Activated T-helper 1 cell treated with anti-CD3 and anti-CD28 coated beads, Interleukin-12 subunit alpha, Interleukin-12 subunit beta, Interleukin-2, Interleukin-4 antibody, amounts not matched to agents 30 ng/mL and 10 ng/mL and 1 ng/mL, durations not matched to agents 14 hours and 24 hours and 36 hours (primary cell): Measurements from ENCODE around the gene MYMX. TPM values are rescaled to one million over a fixed set of nuclear protein-coding genes. Genes with fewer than 3 reads are reported as not detected.
A peak's percentile ranks its signal among the peaks of the same experiment; 100 is the strongest.

ENCODE experiments used
- DNase-seq: peaks from one replicate; pipeline ENCODE4 v3.0.0; 2021; ENCODE audit warnings: low spot score
- H3K27ac Mint-ChIP-seq: one replicate; pipeline ENCODE4 v1.8.0; 2021; ENCODE audit warnings: mild to moderate bottlenecking, mixed read lengths
- H3K27me3 Mint-ChIP-seq: one replicate; pipeline ENCODE4 v1.8.0; 2022; ENCODE audit warnings: mild to moderate bottlenecking, moderate library complexity, mixed read lengths; ENCODE audit not compliant: insufficient read depth
- H3K36me3 Mint-ChIP-seq: one replicate; pipeline ENCODE4 v1.8.0; 2021; ENCODE audit warnings: low read depth, mixed read lengths
- H3K4me1 Mint-ChIP-seq: one replicate; pipeline ENCODE4 v1.8.0; 2021; ENCODE audit warnings: low read depth, mixed read lengths
- H3K4me3 Mint-ChIP-seq: one replicate; pipeline ENCODE4 v1.8.0; 2021; ENCODE audit warnings: mild to moderate bottlenecking, moderate library complexity, mixed read lengths
- H3K9me3 Mint-ChIP-seq: one replicate; pipeline ENCODE4 v1.8.0; 2021; ENCODE audit warnings: mixed read lengths
- intact Hi-C: fragments of 100-400 bp; cut with micrococcal nuclease; formaldehyde crosslinking; loops from one replicate; pipeline ENCODE4 v1.15.1; 2024
- total RNA-seq: library from RNA; stranded (reverse); gene quantifications from 2 replicates; pipeline ENCODE4 v1.2.3, GENCODE V29; 2022

Gene MYMX
- total RNA-seq, 1 donor from 2014 or later, result not detected

GRCh38 chr6:44217332-44218143 is 812 bp downstream of the MYMX start:
- Mint-ChIP-seq H3K4me3 (no peak overlapping the region), H3K27ac (no peak overlapping the region), H3K36me3 (no peaks in the 10 kb centered on the region), H3K9me3 (no peaks in the 10 kb centered on the region), H3K27me3 (peaks cover 20% of the 10 kb centered on the region), H3K4me1 (peaks cover 22% of the 10 kb centered on the region)
- no peak for DNase-seq
- intact Hi-C loops, result no loop called here

- intact Hi-C loops, result no loop called here
- DNase-seq, result no peak
- Mint-ChIP-seq H3K27me3 (peaks cover 15% of the 10 kb centered on the region), H3K9me3 (no peaks in the 10 kb centered on the region), H3K36me3 (no peaks in the 10 kb centered on the region), H3K4me3 (peak overlapping the region; percentile 47), H3K27ac (no peak overlapping the region), H3K4me1 (peaks cover 33% of the 10 kb centered on the region)
These were observed 2.5 kb downstream of the MYMX start for GRCh38 chr6:44219053-44219814.

- DNase-seq, result no peak
- H3K4me3 Mint-ChIP-seq, result no peak overlapping the region
- H3K36me3 Mint-ChIP-seq, result no peaks in the 10 kb centered on the region
- H3K9me3 Mint-ChIP-seq, result no peaks in the 10 kb centered on the region
- peaks cover 41% of the 10 kb centered on the region for H3K4me1 Mint-ChIP-seq
- peaks cover 11% of the 10 kb centered on the region for H3K27me3 Mint-ChIP-seq
- intact Hi-C loops, result loop anchor here (5.0 kb wide), 1 partner anchor 448 kb away; the partner anchor contains the start of gene VEGFA
- no peak overlapping the region for H3K27ac Mint-ChIP-seq
These were observed 3.4 kb downstream of the MYMX start for GRCh38 chr6:44219815-44220784.

- H3K36me3 Mint-ChIP-seq, result peaks cover 2% of the 10 kb centered on the region
- peaks cover 11% of the 10 kb centered on the region for H3K27me3 Mint-ChIP-seq
These were observed 4.2 kb downstream of the MYMX start for GRCh38 chr6:44220913-44221290.

GRCh38 chr6:44221291-44221960 is 4.7 kb downstream of the MYMX start:
- peak; percentile 68 for DNase-seq
- H3K36me3 Mint-ChIP-seq, result peaks cover 2% of the 10 kb centered on the region
- peak overlapping the region; percentile 52 for H3K27ac Mint-ChIP-seq
- H3K9me3 Mint-ChIP-seq, result no peaks in the 10 kb centered on the region
- H3K27me3 Mint-ChIP-seq, result peaks cover 11% of the 10 kb centered on the region
- no peak overlapping the region for H3K4me3 Mint-ChIP-seq
- peaks cover 43% of the 10 kb centered on the region for H3K4me1 Mint-ChIP-seq
- intact Hi-C loops, result loop anchor here (5.0 kb wide), 1 partner anchor 449 kb away; the partner anchor contains the start of gene VEGFA

More at GRCh38 chr6:44220913-44221290, 4.2 kb downstream of the MYMX start:
- Mint-ChIP-seq H3K4me3 (no peak overlapping the region), H3K27ac (peak overlapping the region; percentile 49), H3K4me1 (peaks cover 43% of the 10 kb centered on the region), H3K9me3 (no peaks in the 10 kb centered on the region)
- intact Hi-C loops, result loop anchor here (5.0 kb wide), 1 partner anchor 449 kb away; the partner anchor contains the start of gene VEGFA
- DNase-seq, result no peak

GRCh38 chr6:44221961-44222335 is 5.2 kb downstream of the MYMX start:
- no peaks in the 10 kb centered on the region for H3K9me3 Mint-ChIP-seq
- peak overlapping the region; percentile 52 for H3K27ac Mint-ChIP-seq
- peaks cover 2% of the 10 kb centered on the region for H3K36me3 Mint-ChIP-seq
- DNase-seq, result no peak
- peaks cover 43% of the 10 kb centered on the region for H3K4me1 Mint-ChIP-seq
- peak overlapping the region; percentile 83 for H3K4me3 Mint-ChIP-seq
- peaks cover 8% of the 10 kb centered on the region for H3K27me3 Mint-ChIP-seq
- intact Hi-C loops, result loop anchor here (5.0 kb wide), 1 partner anchor 450 kb away; the partner anchor contains the start of gene VEGFA

GRCh38 chr6:44222486-44223318 is 6.0 kb downstream of the MYMX start:
- no peak for DNase-seq
- H3K27ac Mint-ChIP-seq, result peak overlapping the region; percentile 73
- peaks cover 5% of the 10 kb centered on the region for H3K27me3 Mint-ChIP-seq
- intact Hi-C loops, result loop anchor here (1.0 to 5.0 kb wide), 3 partner anchors 15 to 450 kb away; partner anchors contain the start of gene VEGFA
- peak overlapping the region; percentile 83 for H3K4me3 Mint-ChIP-seq
- peaks cover 2% of the 10 kb centered on the region for H3K36me3 Mint-ChIP-seq
- H3K4me1 Mint-ChIP-seq, result peaks cover 43% of the 10 kb centered on the region
- H3K9me3 Mint-ChIP-seq, result no peaks in the 10 kb centered on the region

- peaks cover 2% of the 10 kb centered on the region for H3K36me3 Mint-ChIP-seq
- peaks cover 38% of the 10 kb centered on the region for H3K4me1 Mint-ChIP-seq
- H3K27me3 Mint-ChIP-seq, result no peaks in the 10 kb centered on the region
- H3K9me3 Mint-ChIP-seq, result no peaks in the 10 kb centered on the region
- H3K27ac Mint-ChIP-seq, result peak within 1 kb of the TSS; percentile 83
- peak within 1 kb of the TSS; percentile 89 for H3K4me3 Mint-ChIP-seq
- peak; percentile 78 for DNase-seq
- intact Hi-C loops, result loop anchor here (1.0 to 5.0 kb wide), 6 partner anchors 14 to 451 kb away; partner anchors contain the start of gene VEGFA
These were observed 6.7 kb downstream of the MYMX start, which contains the start of gene SLC29A1 for GRCh38 chr6:44223319-44224028. Gene SLC29A1 (plus strand): TSS chr6:44223595. CDS start chr6:44227314, 3,719 bp downstream.

GRCh38 chr6:44224029-44224964 is 7.6 kb downstream of the MYMX start:
- DNase-seq, result no peak
- Mint-ChIP-seq H3K4me1 (peaks cover 36% of the 10 kb centered on the region), H3K27me3 (no peaks in the 10 kb centered on the region), H3K27ac (peak overlapping the region; percentile 83), H3K4me3 (peak overlapping the region; percentile 89), H3K36me3 (peaks cover 2% of the 10 kb centered on the region), H3K9me3 (no peaks in the 10 kb centered on the region)
- intact Hi-C loops, result loop anchor here (1.0 to 5.0 kb wide), 4 partner anchors 22 to 452 kb away; partner anchors contain the start of gene VEGFA

GRCh38 chr6:44224965-44225305 is 8.2 kb downstream of the MYMX start:
- Mint-ChIP-seq H3K4me1 (peaks cover 36% of the 10 kb centered on the region), H3K36me3 (peaks cover 2% of the 10 kb centered on the region), H3K4me3 (peak overlapping the region; percentile 89), H3K27me3 (no peaks in the 10 kb centered on the region), H3K27ac (no peak overlapping the region), H3K9me3 (no peaks in the 10 kb centered on the region)
- intact Hi-C loops, result loop anchor here (1.0 to 5.0 kb wide), 4 partner anchors 21 to 453 kb away; partner anchors contain the start of gene VEGFA
- DNase-seq, result no peak
